GM18519 (cell line): Measurements from ENCODE around the gene C2orf81.

ENCODE experiments used
- ATAC-seq: cut with Tn5 transposase; IDR thresholded peaks from one replicate; pipeline ENCODE4 v1.9.1; 2021; ENCODE audit warnings: mild to moderate bottlenecking, moderate library complexity; ENCODE audit not compliant: unreplicated experiment, low FRiP score

C2orf81 gene

DNA sequence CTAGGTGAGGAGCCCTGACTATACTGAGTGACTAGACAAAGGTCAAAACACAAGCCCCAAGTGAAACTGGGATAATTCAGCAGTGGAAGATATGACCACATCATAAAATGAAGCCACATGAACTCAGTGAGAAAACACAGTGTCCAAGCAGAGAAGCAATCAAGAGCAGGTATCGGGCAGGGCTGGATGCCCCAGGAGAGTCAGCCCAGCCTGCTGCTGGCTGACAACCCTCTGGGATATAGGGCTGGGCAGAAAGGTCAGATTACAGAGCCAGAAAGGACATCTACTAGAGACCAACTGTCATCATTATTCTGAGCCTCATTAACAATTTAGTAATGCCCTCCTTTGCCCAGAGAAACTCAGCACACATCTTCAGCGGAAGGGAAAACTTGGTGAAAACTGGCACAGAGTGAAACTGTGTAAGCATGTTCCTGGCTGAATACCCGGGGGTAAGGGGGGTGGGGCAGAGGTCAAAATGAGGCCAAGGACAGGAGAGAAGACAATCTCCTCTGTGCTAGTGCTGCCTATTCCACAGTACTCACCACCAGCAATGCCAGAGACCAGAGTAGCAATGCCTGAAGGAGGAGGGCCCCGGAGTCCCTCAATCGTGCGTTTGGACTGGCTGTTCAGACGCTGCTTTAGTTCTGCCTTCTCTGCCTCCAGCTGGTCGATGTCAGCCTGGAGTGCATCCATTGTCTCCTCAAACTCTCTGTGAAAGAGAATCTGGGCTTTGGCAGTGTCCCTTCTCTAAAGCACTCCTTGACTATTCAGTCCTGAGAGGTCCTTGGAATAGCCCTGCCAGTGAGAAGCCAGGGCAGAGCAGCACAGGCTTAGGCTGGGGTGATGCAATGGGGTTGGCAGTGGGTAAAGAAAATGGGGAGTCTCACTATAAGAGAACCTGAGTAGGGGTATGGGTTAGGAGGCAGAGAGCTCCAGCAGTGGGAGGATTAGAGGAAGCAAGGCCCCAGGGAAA, 56.6 kb downstream of the C2orf81 start:
- no peak for ATAC-seq
